ENCODE data around the gene KCNMB2. TPM values are rescaled to one million over a fixed set of nuclear protein-coding genes. Genes with fewer than 3 reads are reported as not detected.

The KCNMB2 gene
- total and polyA plus RNA-seq, 2 donors (not counting 1 experiment from before 2014, with no cell fraction given) = 0.17 TPM; not detected in 1

DNA sequence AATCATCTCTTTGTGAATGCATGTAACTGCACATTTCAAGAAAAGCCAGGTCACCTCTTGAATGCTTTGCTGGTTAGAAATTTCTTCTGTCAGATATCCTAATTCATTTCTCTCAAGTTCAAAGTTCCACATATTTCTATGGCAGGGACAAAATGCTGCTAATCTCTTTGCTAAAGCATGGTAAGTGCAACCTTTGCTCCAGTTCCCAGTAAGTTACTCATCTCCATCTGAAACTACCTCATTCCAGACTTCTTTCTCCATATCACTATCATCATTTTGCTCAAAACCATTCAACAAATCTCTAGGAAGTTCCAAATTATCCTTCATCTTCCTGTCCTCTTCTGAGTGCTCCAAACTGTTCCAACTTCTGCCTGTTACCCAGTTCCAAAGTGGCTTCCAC lies 304.8 kb downstream of the KCNMB2 start:
- H3K79me2 ChIP-seq (ENCODE audit: control insufficient read depth, insufficient read depth, low read length) = no peaks in the 10 kb centered on the region
- H3K9ac ChIP-seq (ENCODE audit: insufficient read depth, low read length) = no peak overlapping the region
- H3K27ac ChIP-seq (ENCODE audit: insufficient read depth, low read length) = no peak overlapping the region
- no peak for DNase-seq (ENCODE audit: low read depth in 2 of 2)
- H2AFZ ChIP-seq (ENCODE audit: low read length) = no peak overlapping the region
- TF ChIP-seq EZH2 (IDR thresholded peaks at IDR 0.05; ENCODE audit: low read length, missing control alignments) = no peak
- TF ChIP-seq, protein P1, sequence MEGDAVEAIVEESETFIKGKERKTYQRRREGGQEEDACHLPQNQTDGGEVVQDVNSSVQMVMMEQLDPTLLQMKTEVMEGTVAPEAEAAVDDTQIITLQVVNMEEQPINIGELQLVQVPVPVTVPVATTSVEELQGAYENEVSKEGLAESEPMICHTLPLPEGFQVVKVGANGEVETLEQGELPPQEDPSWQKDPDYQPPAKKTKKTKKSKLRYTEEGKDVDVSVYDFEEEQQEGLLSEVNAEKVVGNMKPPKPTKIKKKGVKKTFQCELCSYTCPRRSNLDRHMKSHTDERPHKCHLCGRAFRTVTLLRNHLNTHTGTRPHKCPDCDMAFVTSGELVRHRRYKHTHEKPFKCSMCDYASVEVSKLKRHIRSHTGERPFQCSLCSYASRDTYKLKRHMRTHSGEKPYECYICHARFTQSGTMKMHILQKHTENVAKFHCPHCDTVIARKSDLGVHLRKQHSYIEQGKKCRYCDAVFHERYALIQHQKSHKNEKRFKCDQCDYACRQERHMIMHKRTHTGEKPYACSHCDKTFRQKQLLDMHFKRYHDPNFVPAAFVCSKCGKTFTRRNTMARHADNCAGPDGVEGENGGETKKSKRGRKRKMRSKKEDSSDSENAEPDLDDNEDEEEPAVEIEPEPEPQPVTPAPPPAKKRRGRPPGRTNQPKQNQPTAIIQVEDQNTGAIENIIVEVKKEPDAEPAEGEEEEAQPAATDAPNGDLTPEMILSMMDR (conservative IDR thresholded peaks at IDR 0.05 in 1 of 2, IDR thresholded peaks at IDR 0.05 in 1 of 2; ENCODE audit: low read depth in 1 of 2, low read length in 2 of 2) = no peak
- H3K36me3 ChIP-seq (ENCODE audit: control insufficient read depth, insufficient read depth, low read length) = no peaks in the 10 kb centered on the region
- no peaks in the 10 kb centered on the region for H3K9me3 ChIP-seq (ENCODE audit: control insufficient read depth, insufficient read depth, low read depth, low read length)
- no peaks in the 10 kb centered on the region for H3K27me3 ChIP-seq (ENCODE audit: control insufficient read depth, insufficient read depth, low read length)
- no peak overlapping the region for H3K4me3 ChIP-seq (replicated peaks in 1 of 4; ENCODE audit: control extremely low read depth in 1 of 4, insufficient read depth in 1 of 4, low read depth in 3 of 4, low read length in 4 of 4)
- no peaks in the 10 kb centered on the region for H3K4me1 ChIP-seq (ENCODE audit: control insufficient read depth, extremely low read depth, insufficient read depth, low read length)
- H3K4me2 ChIP-seq (ENCODE audit: extremely low read depth, insufficient read depth, low read length) = no peak overlapping the region
- no peaks in the 10 kb centered on the region for H4K20me1 ChIP-seq (ENCODE audit: control insufficient read depth, extremely low read depth, insufficient read depth, low read length)

DNA sequence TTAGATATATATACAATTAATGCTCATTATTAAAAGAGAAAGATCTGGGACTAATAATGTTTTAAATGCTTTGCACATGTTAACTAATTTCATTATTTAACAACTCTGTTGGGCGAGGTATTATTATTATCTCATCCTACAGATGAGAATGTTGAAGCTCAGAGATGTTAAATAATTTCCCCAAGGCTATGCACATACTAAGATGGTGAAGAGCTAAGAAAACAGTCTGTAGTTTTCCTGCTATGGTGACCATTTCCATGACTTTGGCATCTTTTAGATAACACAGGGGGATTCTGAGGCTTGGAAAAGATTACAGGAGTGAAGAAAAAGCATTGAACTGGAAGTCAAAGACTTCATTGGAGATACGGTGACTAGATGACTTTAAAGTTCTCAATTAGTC lies 308.7 kb downstream of the KCNMB2 start:
- no peak overlapping the region for H3K4me3 ChIP-seq (replicated peaks in 1 of 4; ENCODE audit: control extremely low read depth in 1 of 4, insufficient read depth in 1 of 4, low read depth in 3 of 4, low read length in 4 of 4)
- H3K4me2 ChIP-seq (ENCODE audit: extremely low read depth, insufficient read depth, low read length) = no peak overlapping the region
- no peak for DNase-seq (ENCODE audit: low read depth in 2 of 2)
- no peak for TF ChIP-seq EZH2 (IDR thresholded peaks at IDR 0.05; ENCODE audit: low read length, missing control alignments)
- TF ChIP-seq, protein P1 (conservative IDR thresholded peaks at IDR 0.05 in 1 of 2, IDR thresholded peaks at IDR 0.05 in 1 of 2; ENCODE audit: low read depth in 1 of 2, low read length in 2 of 2) = no peak
- no peaks in the 10 kb centered on the region for H3K9me3 ChIP-seq (ENCODE audit: control insufficient read depth, insufficient read depth, low read depth, low read length)
- no peak overlapping the region for H3K27ac ChIP-seq (ENCODE audit: insufficient read depth, low read length)
- H3K36me3 ChIP-seq (ENCODE audit: control insufficient read depth, insufficient read depth, low read length) = no peaks in the 10 kb centered on the region
- no peaks in the 10 kb centered on the region for H4K20me1 ChIP-seq (ENCODE audit: control insufficient read depth, extremely low read depth, insufficient read depth, low read length)
- H2AFZ ChIP-seq (ENCODE audit: low read length) = no peak overlapping the region
- no peaks in the 10 kb centered on the region for H3K79me2 ChIP-seq (ENCODE audit: control insufficient read depth, insufficient read depth, low read length)
- no peaks in the 10 kb centered on the region for H3K4me1 ChIP-seq (ENCODE audit: control insufficient read depth, extremely low read depth, insufficient read depth, low read length)
- no peak overlapping the region for H3K9ac ChIP-seq (ENCODE audit: insufficient read depth, low read length)
- no peaks in the 10 kb centered on the region for H3K27me3 ChIP-seq (ENCODE audit: control insufficient read depth, insufficient read depth, low read length)

DNA sequence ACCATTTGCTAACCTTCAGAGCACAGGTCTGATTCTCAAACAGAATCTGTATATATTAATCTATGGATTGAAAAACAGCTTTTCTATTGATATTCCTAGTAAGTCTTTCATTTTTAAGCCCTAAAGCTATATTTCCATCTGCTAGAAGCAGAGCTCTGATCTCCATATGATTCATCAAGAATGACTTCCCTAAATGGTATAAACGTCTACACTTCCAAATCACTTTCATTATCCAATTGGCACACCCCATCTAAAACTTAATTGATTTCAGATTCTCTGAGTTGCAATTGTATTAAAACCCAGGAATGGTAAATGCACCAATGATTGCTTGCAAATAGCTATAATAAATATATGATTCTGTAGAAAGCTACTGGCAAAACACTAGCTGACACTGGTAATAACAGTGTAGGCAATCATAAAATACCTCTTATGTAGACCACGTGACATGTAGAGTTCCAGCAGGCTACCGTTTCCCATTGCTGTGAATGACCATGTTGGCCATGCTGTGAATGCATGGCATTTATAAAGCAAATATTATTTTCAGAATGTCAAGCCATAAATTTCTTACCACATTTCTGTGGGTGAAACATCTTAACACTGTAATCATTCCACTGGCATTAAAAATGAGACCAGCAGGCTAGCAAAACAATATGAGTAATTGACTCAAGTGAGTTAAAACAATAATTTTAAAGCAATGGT lies 309.3 kb downstream of the KCNMB2 start:
- no peak for TF ChIP-seq EZH2 (IDR thresholded peaks at IDR 0.05; ENCODE audit: low read length, missing control alignments)
- TF ChIP-seq, protein P1 (conservative IDR thresholded peaks at IDR 0.05 in 1 of 2, IDR thresholded peaks at IDR 0.05 in 1 of 2; ENCODE audit: low read depth in 1 of 2, low read length in 2 of 2) = no peak
- Histone ChIP-seq H2AFZ (ENCODE audit: low read length) (no peak overlapping the region), H3K27me3 (ENCODE audit: control insufficient read depth, insufficient read depth, low read length) (no peaks in the 10 kb centered on the region), H3K27ac (ENCODE audit: insufficient read depth, low read length) (no peak overlapping the region), H3K36me3 (ENCODE audit: control insufficient read depth, insufficient read depth, low read length) (no peaks in the 10 kb centered on the region), H3K9me3 (ENCODE audit: control insufficient read depth, insufficient read depth, low read depth, low read length) (no peaks in the 10 kb centered on the region), H3K4me2 (ENCODE audit: extremely low read depth, insufficient read depth, low read length) (no peak overlapping the region), H3K9ac (ENCODE audit: insufficient read depth, low read length) (no peak overlapping the region), H3K79me2 (ENCODE audit: control insufficient read depth, insufficient read depth, low read length) (no peaks in the 10 kb centered on the region), H4K20me1 (ENCODE audit: control insufficient read depth, extremely low read depth, insufficient read depth, low read length) (no peaks in the 10 kb centered on the region), H3K4me1 (ENCODE audit: control insufficient read depth, extremely low read depth, insufficient read depth, low read length) (no peaks in the 10 kb centered on the region), H3K4me3 (replicated peaks in 1 of 4; ENCODE audit: control extremely low read depth in 1 of 4, insufficient read depth in 1 of 4, low read depth in 3 of 4, low read length in 4 of 4) (no peak overlapping the region)
- DNase-seq (ENCODE audit: low read depth in 2 of 2) = peak in 1 of 2 donors; percentile 50

Data from fibroblast of lung (primary cell).